ENCODE results near the gene OR4X2. TPM values are rescaled to one million over a fixed set of nuclear protein-coding genes. Genes with fewer than 3 reads are reported as not detected.

Gene OR4X2
- total RNA-seq, 1 experiment from 2014 or later, result not detected

GRCh38 chr11:48272606-48273005 is 27.7 kb downstream of the OR4X2 start:
- Histone ChIP-seq H3K27me3 (ENCODE audit: control insufficient read depth, insufficient read depth, low read length) (no peaks in the 10 kb centered on the region), H3K4me3 (ENCODE audit: low read depth in 2 of 2, low read length in 2 of 2) (no peak overlapping the region), H3K9me3 (ENCODE audit: control insufficient read depth, insufficient read depth, low read depth, low read length) (no peaks in the 10 kb centered on the region), H3K27ac (ENCODE audit: low read length) (no peak overlapping the region), H3K4me1 (ENCODE audit: control insufficient read depth, insufficient read depth, low read length) (no peaks in the 10 kb centered on the region), H3K36me3 (ENCODE audit: control insufficient read depth, insufficient read depth, low read length) (no peaks in the 10 kb centered on the region)
- ChIA-PET CTCF (no interaction called here), POLR2A (no interaction called here)
- in situ Hi-C loops (cut with HindIII; ENCODE audit: low pct_unique_long_range_greater_than_20kb, low sequenced_read_pairs), result no loop called here
- TF ChIP-seq POLR2AphosphoS5 (IDR thresholded peaks at IDR 0.05; ENCODE audit: low read depth, low read length) (no peak), SIN3A (IDR thresholded peaks at IDR 0.05; ENCODE audit: borderline replicate concordance, insufficient read depth, low read depth, low read length) (no peak), TCF7L2 (IDR thresholded peaks at IDR 0.05; ENCODE audit: low read depth, low read length) (no peak), REST (IDR thresholded peaks at IDR 0.05; ENCODE audit: insufficient read depth in 1 of 2, low read depth in 2 of 2, low read length in 1 of 2) (no peak), CTCF (IDR thresholded peaks at IDR 0.05) (no peak)
- DNase-seq (ENCODE audit: low read depth, low spot score) (no peak), ATAC-seq (no peak)
- intact Hi-C loops (cut with micrococcal nuclease; ENCODE audit: unreplicated experiment), result no loop called here
- no TSS peak for BruUV-seq (replicated peaks)

Other genes with a start within 250 kb of the OR4X2 start
- gene OR4B1, start 28.3 kb upstream of the OR4X2 start, total RNA-seq (2021; ENCODE audit: unreplicated experiment), result not detected
- not detected for gene OR4X1, start 18.8 kb downstream of the OR4X2 start, total RNA-seq (2021; ENCODE audit: unreplicated experiment)
- gene OR4S1, start 61.1 kb downstream of the OR4X2 start, total RNA-seq (2021; ENCODE audit: unreplicated experiment), result not detected
- gene OR4C3, start 79.8 kb downstream of the OR4X2 start, total RNA-seq (2021; ENCODE audit: unreplicated experiment), result not detected
- not detected for gene OR4C5, start 121.4 kb downstream of the OR4X2 start, total RNA-seq (2021; ENCODE audit: unreplicated experiment)
- not detected for gene OR4A47, start 243.7 kb downstream of the OR4X2 start, total RNA-seq (2021; ENCODE audit: unreplicated experiment)